ENCODE data around the gene UBIAD1.

Gene UBIAD1

GRCh38 chr1:11334261-11334804 lies 61.3 kb downstream of the UBIAD1 start:
- H3K4me1 ChIP-seq (ENCODE audit: insufficient read depth, insufficient read length), result peaks cover 21% of the 10 kb centered on the region
- H3K9ac ChIP-seq (ENCODE audit: insufficient read length, low read depth), result no peak overlapping the region
- H3K27me3 ChIP-seq (ENCODE audit: insufficient read depth, insufficient read length), result no peaks in the 10 kb centered on the region

GRCh38 chr1:11334821-11335220 lies 61.8 kb downstream of the UBIAD1 start:
- Histone ChIP-seq H3K4me3 (ENCODE audit: insufficient read length, low read depth) (no peak overlapping the region), H3K27me3 (ENCODE audit: insufficient read depth, insufficient read length) (no peaks in the 10 kb centered on the region), H3K9me3 (ENCODE audit: insufficient read depth, low read length) (no peaks in the 10 kb centered on the region), H3K9ac (ENCODE audit: insufficient read length, low read depth) (no peak overlapping the region), H3K4me1 (ENCODE audit: insufficient read depth, insufficient read length) (peaks cover 21% of the 10 kb centered on the region), H3K36me3 (ENCODE audit: insufficient read depth, insufficient read length, low read length) (no peaks in the 10 kb centered on the region)
- no peak for DNase-seq (ENCODE audit: low read depth, low spot score)
- TF ChIP-seq YY1 (IDR thresholded peaks at IDR 0.05; ENCODE audit: insufficient read depth, insufficient read length), result no peak
- TF ChIP-seq SUZ12 (IDR thresholded peaks at IDR 0.05; ENCODE audit: extremely low read depth, insufficient read depth, insufficient read length), result no peak
- TF ChIP-seq ZNF274 (IDR thresholded peaks at IDR 0.05; ENCODE audit: low read depth, low read length), result no peak

More at GRCh38 chr1:11334261-11334804, 61.3 kb downstream of the UBIAD1 start:
- TF ChIP-seq YY1 (IDR thresholded peaks at IDR 0.05; ENCODE audit: insufficient read depth, insufficient read length) (no peak), ZNF274 (IDR thresholded peaks at IDR 0.05; ENCODE audit: low read depth, low read length) (no peak), SUZ12 (IDR thresholded peaks at IDR 0.05; ENCODE audit: extremely low read depth, insufficient read depth, insufficient read length) (no peak)
- H3K36me3 ChIP-seq (ENCODE audit: insufficient read depth, insufficient read length, low read length), result no peaks in the 10 kb centered on the region
- H3K4me3 ChIP-seq (ENCODE audit: insufficient read length, low read depth), result peak overlapping the region; percentile 8
- DNase-seq (ENCODE audit: low read depth, low spot score), result no peak
- no peaks in the 10 kb centered on the region for H3K9me3 ChIP-seq (ENCODE audit: insufficient read depth, low read length)

GRCh38 chr1:11335417-11336056 lies 62.5 kb downstream of the UBIAD1 start:
- Histone ChIP-seq H3K4me3 (ENCODE audit: insufficient read length, low read depth) (no peak overlapping the region), H3K9ac (ENCODE audit: insufficient read length, low read depth) (no peak overlapping the region), H3K4me1 (ENCODE audit: insufficient read depth, insufficient read length) (peaks cover 24% of the 10 kb centered on the region), H3K36me3 (ENCODE audit: insufficient read depth, insufficient read length, low read length) (no peaks in the 10 kb centered on the region), H3K27me3 (ENCODE audit: insufficient read depth, insufficient read length) (peaks cover 3% of the 10 kb centered on the region), H3K9me3 (ENCODE audit: insufficient read depth, low read length) (no peaks in the 10 kb centered on the region)
- DNase-seq (ENCODE audit: low read depth, low spot score), result no peak
- TF ChIP-seq SUZ12 (IDR thresholded peaks at IDR 0.05; ENCODE audit: extremely low read depth, insufficient read depth, insufficient read length) (no peak), ZNF274 (IDR thresholded peaks at IDR 0.05; ENCODE audit: low read depth, low read length) (no peak), YY1 (IDR thresholded peaks at IDR 0.05; ENCODE audit: insufficient read depth, insufficient read length) (no peak)

GRCh38 chr1:11337580-11338073 lies 64.6 kb downstream of the UBIAD1 start:
- TF ChIP-seq SUZ12 (IDR thresholded peaks at IDR 0.05; ENCODE audit: extremely low read depth, insufficient read depth, insufficient read length) (no peak), ZNF274 (IDR thresholded peaks at IDR 0.05; ENCODE audit: low read depth, low read length) (no peak), YY1 (IDR thresholded peaks at IDR 0.05; ENCODE audit: insufficient read depth, insufficient read length) (no peak)
- Histone ChIP-seq H3K9ac (ENCODE audit: insufficient read length, low read depth) (no peak overlapping the region), H3K36me3 (ENCODE audit: insufficient read depth, insufficient read length, low read length) (no peaks in the 10 kb centered on the region), H3K4me1 (ENCODE audit: insufficient read depth, insufficient read length) (peaks cover 18% of the 10 kb centered on the region), H3K4me3 (ENCODE audit: insufficient read length, low read depth) (no peak overlapping the region), H3K9me3 (ENCODE audit: insufficient read depth, low read length) (no peaks in the 10 kb centered on the region), H3K27me3 (ENCODE audit: insufficient read depth, insufficient read length) (peaks cover 4% of the 10 kb centered on the region)
- DNase-seq (ENCODE audit: low read depth, low spot score), result no peak
